Activated B cell treated with CpG ODN at 0.5 μM for 24 hours (primary cell): ENCODE measurements around the gene ZNF12. TPM values are rescaled to one million over a fixed set of nuclear protein-coding genes. Genes with fewer than 3 reads are reported as not detected.
A peak's percentile ranks its signal among the peaks of the same experiment; 100 is the strongest.
"Not testable (repeated sequence)": the region's sequence is repeated elsewhere in the genome, so short reads cannot be mapped to it uniquely, and the experiment has no call there.

Experiments used
- ATAC-seq: fragments of 200-7000 bp; cut with Tn5 transposase; one replicate; pipeline ENCODE4 v1.10.0; 2021; ENCODE audit warnings: low read depth, mild to moderate bottlenecking, moderate library complexity
- CTCF ChIA-PET: fragments of 350-600 bp; sonication (Branson Sonifier 250); formaldehyde crosslinking; loops from one replicate; lab custom pipeline; 2021; ENCODE audit warnings: antibody characterized with exemption; lab: Charles Lee
- POLR2A ChIA-PET: fragments of 350-600 bp; sonication (Branson Sonifier 250); formaldehyde crosslinking; loops from one replicate; lab custom pipeline; 2021; ENCODE audit warnings: antibody characterized with exemption; lab: Charles Lee
- DNase-seq: peaks from one replicate; pipeline ENCODE4 v3.0.0; 2022
- H3K27ac Mint-ChIP-seq: one replicate; pipeline ENCODE4 v1.8.0; 2020; ENCODE audit warnings: mixed read lengths
- H3K27me3 Mint-ChIP-seq: one replicate; pipeline ENCODE4 v1.8.0; 2021; ENCODE audit warnings: mixed read lengths
- H3K36me3 Mint-ChIP-seq: one replicate; pipeline ENCODE4 v1.8.0; 2021; ENCODE audit warnings: low read depth, mixed read lengths
- H3K4me1 Mint-ChIP-seq: one replicate; pipeline ENCODE4 v1.8.0; 2021; ENCODE audit warnings: mixed read lengths
- H3K4me3 Mint-ChIP-seq: one replicate; pipeline ENCODE4 v1.8.0; 2020; ENCODE audit warnings: mild to moderate bottlenecking, mixed read lengths
- H3K9me3 Mint-ChIP-seq: one replicate; pipeline ENCODE4 v1.8.0; 2020; ENCODE audit warnings: mixed read lengths
- intact Hi-C: fragments of 100-400 bp; cut with micrococcal nuclease; formaldehyde crosslinking; loops from one replicate; pipeline ENCODE4 v1.15.1; 2024
- total RNA-seq: library from RNA; stranded (reverse); gene quantifications from 2 replicates; pipeline ENCODE4 v1.2.3, GENCODE V29; 2022
- TF ChIP-seq, protein P1 (sequence below): fragments of 200-600 bp; IDR thresholded peaks from one replicate; pipeline ENCODE4 v1.8.0; 2022; ENCODE audit warnings: antibody characterized with exemption, mild to moderate bottlenecking

ZNF12 gene
- 31.3 and 35.6 TPM in 2 replicates for total RNA-seq

DNA sequence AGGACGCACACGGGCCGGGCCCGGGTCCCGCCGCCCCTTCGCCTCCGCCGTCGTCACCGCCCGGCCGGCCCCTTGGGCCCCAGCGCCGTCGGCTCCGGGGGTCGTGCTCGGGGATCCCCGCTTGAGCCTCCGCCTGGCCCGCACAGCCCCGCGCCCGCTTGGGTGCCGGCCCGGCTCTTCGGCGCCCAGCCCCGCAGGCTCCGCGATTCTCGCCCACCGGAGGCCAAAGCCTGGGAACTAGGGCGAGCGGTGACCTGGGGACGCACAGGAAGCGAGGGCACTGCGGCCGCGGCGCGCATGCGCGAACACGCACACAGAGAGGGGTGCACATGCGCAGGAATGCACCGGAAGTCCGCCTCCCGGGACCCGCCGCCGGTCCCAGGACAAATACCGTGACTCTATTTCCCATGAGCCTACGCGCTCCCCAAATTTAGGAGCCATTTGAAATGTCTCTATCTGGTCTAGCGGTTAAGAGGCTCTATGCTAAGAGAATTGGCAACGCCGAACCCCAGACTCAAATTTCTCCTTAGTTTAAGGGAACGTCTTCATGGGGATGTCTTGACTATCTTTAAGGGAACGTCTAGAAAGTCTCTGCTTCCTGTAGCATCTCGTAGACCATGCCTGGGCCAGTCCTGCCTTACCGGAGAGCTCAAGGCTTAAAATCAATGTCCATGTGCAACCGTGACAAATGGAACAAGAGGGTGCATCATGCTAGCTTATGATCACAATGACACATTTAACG lies at the start of gene ZNF12:
Gene ZNF12 (minus strand): TSS at position 282 of the 742 bp plus-strand sequence. CDS start 1,774 bp downstream, outside the sequence.
- Mint-ChIP-seq H3K36me3 (peaks cover 35% of the 10 kb centered on the region), H3K27ac (peak within 1 kb of the TSS; percentile 84), H3K27me3 (peaks cover 3% of the 10 kb centered on the region), H3K4me3 (peak within 1 kb of the TSS; percentile 90), H3K4me1 (peaks cover 42% of the 10 kb centered on the region), H3K9me3 (no peaks in the 10 kb centered on the region)
- ChIA-PET CTCF (no interaction called here), POLR2A (interaction anchor here (0.5 to 1.1 kb wide), 5 partner anchors 18 to 194 kb away, joined by 3 to 13 read pairs (median 6); partner anchors contain the start of gene ZNF316)
- TF ChIP-seq, protein P1, sequence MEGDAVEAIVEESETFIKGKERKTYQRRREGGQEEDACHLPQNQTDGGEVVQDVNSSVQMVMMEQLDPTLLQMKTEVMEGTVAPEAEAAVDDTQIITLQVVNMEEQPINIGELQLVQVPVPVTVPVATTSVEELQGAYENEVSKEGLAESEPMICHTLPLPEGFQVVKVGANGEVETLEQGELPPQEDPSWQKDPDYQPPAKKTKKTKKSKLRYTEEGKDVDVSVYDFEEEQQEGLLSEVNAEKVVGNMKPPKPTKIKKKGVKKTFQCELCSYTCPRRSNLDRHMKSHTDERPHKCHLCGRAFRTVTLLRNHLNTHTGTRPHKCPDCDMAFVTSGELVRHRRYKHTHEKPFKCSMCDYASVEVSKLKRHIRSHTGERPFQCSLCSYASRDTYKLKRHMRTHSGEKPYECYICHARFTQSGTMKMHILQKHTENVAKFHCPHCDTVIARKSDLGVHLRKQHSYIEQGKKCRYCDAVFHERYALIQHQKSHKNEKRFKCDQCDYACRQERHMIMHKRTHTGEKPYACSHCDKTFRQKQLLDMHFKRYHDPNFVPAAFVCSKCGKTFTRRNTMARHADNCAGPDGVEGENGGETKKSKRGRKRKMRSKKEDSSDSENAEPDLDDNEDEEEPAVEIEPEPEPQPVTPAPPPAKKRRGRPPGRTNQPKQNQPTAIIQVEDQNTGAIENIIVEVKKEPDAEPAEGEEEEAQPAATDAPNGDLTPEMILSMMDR = no peak
- intact Hi-C loops = loop anchor here (1.0 to 10.0 kb wide), 5 partner anchors 18 to 882 kb away; partner anchors contain the start of genes INTS15, MIOS and ZNF316
- peak; percentile 96 for DNase-seq
- ATAC-seq = peak; percentile 90

DNA sequence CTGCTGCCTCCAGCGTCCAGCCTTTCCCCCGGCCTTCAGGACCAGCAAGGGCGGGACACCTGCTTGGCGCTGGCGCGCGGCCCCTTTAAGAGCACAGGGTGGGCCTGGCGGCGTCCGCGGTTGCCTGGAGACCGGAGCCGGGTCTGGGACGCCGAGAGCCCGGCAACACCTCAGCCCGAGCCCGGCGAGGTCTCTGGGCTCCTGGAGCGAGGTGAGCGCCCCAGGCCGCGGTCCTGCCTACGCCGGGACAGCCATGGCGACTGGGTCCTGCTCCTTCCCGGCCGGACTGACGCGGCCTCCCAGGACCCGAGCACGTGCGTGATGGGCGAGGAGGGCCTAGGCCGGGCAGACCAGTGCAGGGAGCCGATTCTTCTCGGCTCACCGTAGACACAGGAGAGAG lies 47.2 kb upstream of the ZNF12 start, which contains the start of gene RSPH10B2:
Gene RSPH10B2 (plus strand): TSS at position 140 of the 400 bp plus-strand sequence. CDS start 3,575 bp downstream, outside the sequence.
- H3K9me3 Mint-ChIP-seq, POLR2A ChIA-PET, intact Hi-C loops, CTCF ChIA-PET, H3K27ac Mint-ChIP-seq, H3K36me3 Mint-ChIP-seq, H3K4me3 Mint-ChIP-seq, DNase-seq, ATAC-seq, H3K4me1 Mint-ChIP-seq, H3K27me3 Mint-ChIP-seq: not testable (repeated sequence)

DNA sequence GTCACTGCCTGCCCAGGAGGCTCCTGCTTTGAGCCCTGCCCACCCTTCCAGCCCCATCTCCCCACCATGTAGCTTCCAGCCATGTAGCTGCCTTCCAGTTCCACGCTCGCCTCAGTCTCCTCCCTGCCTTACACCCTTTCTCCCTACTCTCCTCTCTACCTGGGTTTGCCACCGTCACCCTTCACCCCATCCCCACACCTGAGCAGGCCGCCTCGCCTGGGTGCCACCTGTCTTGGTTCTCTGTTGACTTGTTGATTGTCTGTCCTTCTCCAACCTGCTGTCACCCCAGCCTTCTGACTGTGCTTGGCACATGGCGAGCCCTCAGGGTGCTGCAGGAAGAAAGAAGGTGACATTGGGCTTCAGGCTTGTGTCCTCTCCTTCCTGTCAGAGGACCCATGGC lies 43.4 kb upstream of the ZNF12 start:
- H3K4me3 Mint-ChIP-seq, intact Hi-C loops, H3K9me3 Mint-ChIP-seq, ATAC-seq, CTCF ChIA-PET, H3K27ac Mint-ChIP-seq, H3K36me3 Mint-ChIP-seq, H3K27me3 Mint-ChIP-seq, DNase-seq, POLR2A ChIA-PET, H3K4me1 Mint-ChIP-seq: not testable (repeated sequence)

DNA sequence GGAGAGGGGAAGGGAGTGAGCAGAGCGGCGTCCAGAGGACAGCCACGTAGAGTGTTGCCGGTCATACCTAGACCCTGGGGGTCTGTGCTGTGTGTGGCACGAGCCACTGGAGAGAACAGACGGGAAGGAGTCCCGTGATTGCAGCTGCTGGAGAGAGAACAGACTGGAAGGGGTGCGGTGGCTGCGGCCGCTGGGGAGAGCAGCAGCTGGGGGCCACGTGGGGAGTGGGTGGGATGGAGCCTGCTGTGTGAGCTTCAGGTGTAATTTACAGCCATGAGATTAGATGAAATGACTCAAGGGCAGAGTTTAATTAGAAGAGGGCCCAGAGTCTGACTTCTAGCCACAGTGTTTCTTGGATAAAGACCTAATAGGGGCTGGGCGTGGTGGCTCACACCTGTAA lies 42.6 kb upstream of the ZNF12 start:
- H3K4me1 Mint-ChIP-seq, CTCF ChIA-PET, H3K9me3 Mint-ChIP-seq, H3K27me3 Mint-ChIP-seq, H3K4me3 Mint-ChIP-seq, ATAC-seq, POLR2A ChIA-PET, DNase-seq, H3K27ac Mint-ChIP-seq, intact Hi-C loops: not testable (repeated sequence)
- H3K36me3 Mint-ChIP-seq = peaks cover 11% of the 10 kb centered on the region

DNA sequence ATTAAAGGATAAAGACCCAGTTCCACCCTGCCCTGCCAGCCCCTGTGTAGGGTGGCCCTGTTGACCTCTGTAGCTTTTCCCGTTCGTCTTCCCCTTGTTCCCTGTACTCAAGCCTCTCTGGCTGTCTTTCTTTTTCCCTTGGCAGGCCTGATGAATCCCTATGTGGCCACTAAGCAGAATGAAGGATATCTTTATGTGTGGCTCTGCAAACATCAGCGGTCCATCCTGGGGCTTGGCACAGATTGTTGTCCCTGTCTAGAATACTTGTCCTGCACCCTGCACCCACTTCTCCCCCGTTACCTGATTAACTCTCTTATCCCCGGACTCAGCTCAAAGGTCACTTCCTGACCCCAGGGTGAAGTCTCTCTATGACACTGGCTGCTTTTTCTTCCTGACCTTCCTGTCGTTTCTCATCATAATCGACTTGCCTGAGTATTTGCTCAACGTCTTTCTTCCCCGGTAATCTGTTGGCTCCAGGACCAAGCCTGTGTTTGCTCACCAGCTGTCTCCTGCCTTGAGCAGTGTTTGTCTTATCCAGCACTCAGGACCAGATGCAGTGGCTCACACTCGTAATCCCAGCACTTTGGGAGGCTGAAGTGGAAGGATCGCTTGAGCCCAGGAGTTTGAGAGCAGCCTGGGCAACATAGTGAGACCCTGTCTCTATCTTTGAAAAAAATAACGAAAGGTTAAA lies 37.8 kb upstream of the ZNF12 start:
- peaks cover 28% of the 10 kb centered on the region for H3K36me3 Mint-ChIP-seq
- H3K27ac Mint-ChIP-seq, DNase-seq, POLR2A ChIA-PET, ATAC-seq, H3K9me3 Mint-ChIP-seq, H3K4me3 Mint-ChIP-seq, CTCF ChIA-PET, intact Hi-C loops, H3K27me3 Mint-ChIP-seq, H3K4me1 Mint-ChIP-seq: not testable (repeated sequence)

DNA sequence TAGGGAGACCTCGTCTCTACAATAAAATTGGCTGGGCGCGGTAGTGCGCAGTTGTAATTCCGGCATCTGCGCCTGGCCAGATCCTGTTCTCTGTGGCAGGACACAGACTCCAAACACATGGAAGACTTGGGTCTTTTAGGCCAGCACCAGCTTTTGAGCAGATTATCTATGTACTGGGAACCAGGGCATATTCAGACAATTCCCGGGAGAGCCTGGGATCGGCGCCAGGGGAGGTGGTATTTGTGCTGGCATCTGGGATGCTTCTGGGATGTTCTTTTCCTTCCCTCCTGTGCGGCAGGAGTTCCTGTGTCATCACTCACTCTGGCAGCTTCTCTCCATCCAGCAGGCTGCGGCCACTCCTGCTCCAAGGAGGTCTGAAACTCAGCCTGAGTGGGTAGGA lies 31.7 kb upstream of the ZNF12 start:
- CTCF ChIA-PET, H3K4me1 Mint-ChIP-seq, H3K27ac Mint-ChIP-seq, intact Hi-C loops, H3K4me3 Mint-ChIP-seq, H3K27me3 Mint-ChIP-seq, H3K9me3 Mint-ChIP-seq, DNase-seq, POLR2A ChIA-PET, ATAC-seq: not testable (repeated sequence)
- H3K36me3 Mint-ChIP-seq = peaks cover 60% of the 10 kb centered on the region

DNA sequence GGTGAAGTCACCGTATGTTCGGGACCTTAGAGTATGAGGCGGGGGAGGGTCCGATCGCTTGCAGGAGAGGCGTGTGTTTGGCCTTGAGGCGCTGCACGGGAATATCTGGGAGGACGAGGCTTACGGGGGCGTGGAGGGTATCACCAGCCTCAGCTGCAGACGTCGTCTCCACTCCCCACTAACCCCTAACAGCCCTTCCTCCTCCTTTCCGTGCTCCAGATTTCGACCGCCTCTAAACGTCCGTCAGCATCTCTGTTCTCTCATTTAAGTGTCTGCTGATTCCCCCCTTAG lies 23.5 kb upstream of the ZNF12 start:
- H3K27me3 Mint-ChIP-seq = no peaks in the 10 kb centered on the region
- no peaks in the 10 kb centered on the region for H3K9me3 Mint-ChIP-seq
- peak overlapping the region; percentile 88 for H3K4me3 Mint-ChIP-seq
- ChIA-PET CTCF (no interaction called here), POLR2A (no interaction called here)
- no peak for ATAC-seq
- TF ChIP-seq, protein P1 = no peak
- H3K4me1 Mint-ChIP-seq = peaks cover 35% of the 10 kb centered on the region
- peaks cover 32% of the 10 kb centered on the region for H3K36me3 Mint-ChIP-seq
- intact Hi-C loops = no loop called here
- H3K27ac Mint-ChIP-seq = peak overlapping the region; percentile 76
- no peak for DNase-seq
